ENCODE measurements around the gene SORCS2.

Gene SORCS2

GRCh38 chr4:7658341-7659204, 466.2 kb downstream of the SORCS2 start:
- DNase-seq = no peak

- DNase-seq = no peak
Observed at GRCh38 chr4:7659429-7660175, 467.3 kb downstream of the SORCS2 start.

GRCh38 chr4:7660176-7661039, 468.1 kb downstream of the SORCS2 start:
- DNase-seq = no peak

GRCh38 chr4:7661066-7661748, 468.9 kb downstream of the SORCS2 start:
- no peak for DNase-seq

GRCh38 chr4:7661846-7662506, 469.6 kb downstream of the SORCS2 start:
- DNase-seq = no peak

GRCh38 chr4:7662507-7662846, 470.1 kb downstream of the SORCS2 start:
- DNase-seq = no peak

- no peak for DNase-seq
Observed at GRCh38 chr4:7663075-7663541, 470.8 kb downstream of the SORCS2 start.

GRCh38 chr4:7664106-7664505, 471.8 kb downstream of the SORCS2 start:
- DNase-seq = no peak

GRCh38 chr4:7665321-7665720, 473.0 kb downstream of the SORCS2 start:
- DNase-seq = no peak

- no peak for DNase-seq
Observed at GRCh38 chr4:7666011-7666410, 473.7 kb downstream of the SORCS2 start.

- no peak for DNase-seq
Observed at GRCh38 chr4:7666744-7667143, 474.4 kb downstream of the SORCS2 start.

- DNase-seq = no peak
Observed at GRCh38 chr4:7668271-7668670, 475.9 kb downstream of the SORCS2 start.

- no peak for DNase-seq
Observed at GRCh38 chr4:7668826-7669225, 476.5 kb downstream of the SORCS2 start.

GRCh38 chr4:7672601-7673000, 480.3 kb downstream of the SORCS2 start:
- DNase-seq = no peak

GRCh38 chr4:7673121-7673520, 480.8 kb downstream of the SORCS2 start:
- no peak for DNase-seq

- no peak for DNase-seq
Observed at GRCh38 chr4:7674706-7675105, 482.4 kb downstream of the SORCS2 start.

GRCh38 chr4:7675136-7675535, 482.8 kb downstream of the SORCS2 start:
- no peak for DNase-seq

- DNase-seq = no peak
Observed at GRCh38 chr4:7675612-7676320, 483.4 kb downstream of the SORCS2 start.

GRCh38 chr4:7676398-7676922, 484.1 kb downstream of the SORCS2 start:
- no peak for DNase-seq

- DNase-seq = no peak
Observed at GRCh38 chr4:7677086-7677485, 484.7 kb downstream of the SORCS2 start.

- DNase-seq = no peak
Observed at GRCh38 chr4:7677799-7678301, 485.5 kb downstream of the SORCS2 start.
